HUDEP-2 (cell line): Measurements from ENCODE around the gene CFAP20DC.
"Not testable (repeated sequence)": the region's sequence is repeated elsewhere in the genome, so short reads cannot be mapped to it uniquely, and the experiment has no call there.

ENCODE experiments used
- DNase-seq, 76 experiments: peaks; one replicate each; lab custom pipeline; 2025; ENCODE audit not compliant: unreplicated experiment in 76 of 76; lab: John Stamatoyannopoulos, UW

CFAP20DC gene

GRCh38 chr3:59049671-59050331 lies at the start of gene CFAP20DC:
TSS of gene CFAP20DC (minus strand) at chr3:59050025. CDS start at chr3:59049631, 394 bp downstream.
- peak in 75 of 76 experiments; percentile 38 to 94 (median 86) for DNase-seq

- not testable (repeated sequence) for DNase-seq
Observed at GRCh38 chr3:59098516-59098915, 48.7 kb upstream of the CFAP20DC start.

GRCh38 chr3:59094446-59094845 lies 44.6 kb upstream of the CFAP20DC start:
- no peak for DNase-seq

- DNase-seq = no peak
Observed at GRCh38 chr3:59093521-59093920, 43.7 kb upstream of the CFAP20DC start.

GRCh38 chr3:59088761-59089160 lies 38.9 kb upstream of the CFAP20DC start:
- no peak for DNase-seq

- no peak for DNase-seq
Observed at GRCh38 chr3:59085976-59086375, 36.2 kb upstream of the CFAP20DC start.

- DNase-seq = no peak
Observed at GRCh38 chr3:59084583-59084982, 34.8 kb upstream of the CFAP20DC start.

- DNase-seq = no peak
Observed at GRCh38 chr3:59082106-59082505, 32.3 kb upstream of the CFAP20DC start.

- no peak for DNase-seq
Observed at GRCh38 chr3:59081071-59081470, 31.2 kb upstream of the CFAP20DC start.

GRCh38 chr3:59079962-59080361 lies 30.1 kb upstream of the CFAP20DC start:
- no peak for DNase-seq

GRCh38 chr3:59074764-59075163 lies 24.9 kb upstream of the CFAP20DC start:
- DNase-seq = no peak

- no peak for DNase-seq
Observed at GRCh38 chr3:59072681-59073080, 22.9 kb upstream of the CFAP20DC start.

- no peak for DNase-seq
Observed at GRCh38 chr3:59069838-59070237, 20.0 kb upstream of the CFAP20DC start.

GRCh38 chr3:59065240-59065639 lies 15.4 kb upstream of the CFAP20DC start:
- no peak for DNase-seq

- no peak for DNase-seq
Observed at GRCh38 chr3:59064728-59065127, 14.9 kb upstream of the CFAP20DC start.

- peak in 2 of 76 experiments; percentile 0 to 2 for DNase-seq
Observed at GRCh38 chr3:59064276-59064675, 14.5 kb upstream of the CFAP20DC start.

- peak in 3 of 76 experiments; percentile 2 to 17 (median 16) for DNase-seq
Observed at GRCh38 chr3:59056706-59057105, 6.9 kb upstream of the CFAP20DC start.

- peak in 34 of 76 experiments; percentile 1 to 46 (median 24) for DNase-seq
Observed at GRCh38 chr3:59052803-59053411, 3.1 kb upstream of the CFAP20DC start.

GRCh38 chr3:59050811-59051414 lies 1.1 kb upstream of the CFAP20DC start:
- not testable (repeated sequence) for DNase-seq

- DNase-seq = no peak
Observed at GRCh38 chr3:59046839-59047238, 3.0 kb downstream of the CFAP20DC start.

GRCh38 chr3:59043391-59043790 lies 6.4 kb downstream of the CFAP20DC start:
- no peak for DNase-seq

- no peak for DNase-seq
Observed at GRCh38 chr3:59040902-59041301, 8.9 kb downstream of the CFAP20DC start.
